GM12875 (cell line): ENCODE data around the gene UBE2D1.

ENCODE experiments used
- H3K4me3 ChIP-seq: one replicate; pipeline ENCODE4 v1.5.1; 2011; ENCODE audit warnings: low read depth, low read length, control low read depth
- TF ChIP-seq, protein P1 (sequence below): IDR thresholded peaks from 2 replicates; pipeline ENCODE4 v1.5.1; 2011; ENCODE audit warnings: low read depth, mild to moderate bottlenecking, control low read depth, inconsistent platforms, low read length, moderate library complexity, borderline replicate concordance; ENCODE audit not compliant: insufficient read depth

The UBE2D1 gene

DNA sequence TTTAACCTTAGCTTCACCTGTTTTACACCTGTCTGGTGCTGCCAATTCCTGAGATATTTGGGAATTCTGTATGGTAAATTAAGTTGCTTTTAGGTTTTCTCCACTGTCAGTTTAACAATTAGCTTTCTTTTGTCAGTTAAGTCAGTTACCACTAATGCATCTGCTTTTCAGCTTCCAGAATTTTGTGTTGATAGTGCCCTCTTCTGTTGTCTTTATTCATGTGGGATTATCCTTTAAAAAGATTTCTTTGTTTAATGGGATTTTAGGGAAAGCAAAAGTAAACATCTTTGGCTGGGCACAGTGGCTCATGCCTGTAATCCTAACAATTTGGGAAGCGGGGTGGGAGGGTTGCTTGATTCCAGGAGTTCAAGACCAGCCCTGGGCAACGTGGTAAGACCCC, 58.5 kb downstream of the UBE2D1 start:
- H3K4me3 ChIP-seq, result no peak overlapping the region
- TF ChIP-seq, protein P1, sequence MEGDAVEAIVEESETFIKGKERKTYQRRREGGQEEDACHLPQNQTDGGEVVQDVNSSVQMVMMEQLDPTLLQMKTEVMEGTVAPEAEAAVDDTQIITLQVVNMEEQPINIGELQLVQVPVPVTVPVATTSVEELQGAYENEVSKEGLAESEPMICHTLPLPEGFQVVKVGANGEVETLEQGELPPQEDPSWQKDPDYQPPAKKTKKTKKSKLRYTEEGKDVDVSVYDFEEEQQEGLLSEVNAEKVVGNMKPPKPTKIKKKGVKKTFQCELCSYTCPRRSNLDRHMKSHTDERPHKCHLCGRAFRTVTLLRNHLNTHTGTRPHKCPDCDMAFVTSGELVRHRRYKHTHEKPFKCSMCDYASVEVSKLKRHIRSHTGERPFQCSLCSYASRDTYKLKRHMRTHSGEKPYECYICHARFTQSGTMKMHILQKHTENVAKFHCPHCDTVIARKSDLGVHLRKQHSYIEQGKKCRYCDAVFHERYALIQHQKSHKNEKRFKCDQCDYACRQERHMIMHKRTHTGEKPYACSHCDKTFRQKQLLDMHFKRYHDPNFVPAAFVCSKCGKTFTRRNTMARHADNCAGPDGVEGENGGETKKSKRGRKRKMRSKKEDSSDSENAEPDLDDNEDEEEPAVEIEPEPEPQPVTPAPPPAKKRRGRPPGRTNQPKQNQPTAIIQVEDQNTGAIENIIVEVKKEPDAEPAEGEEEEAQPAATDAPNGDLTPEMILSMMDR, result no peak

DNA sequence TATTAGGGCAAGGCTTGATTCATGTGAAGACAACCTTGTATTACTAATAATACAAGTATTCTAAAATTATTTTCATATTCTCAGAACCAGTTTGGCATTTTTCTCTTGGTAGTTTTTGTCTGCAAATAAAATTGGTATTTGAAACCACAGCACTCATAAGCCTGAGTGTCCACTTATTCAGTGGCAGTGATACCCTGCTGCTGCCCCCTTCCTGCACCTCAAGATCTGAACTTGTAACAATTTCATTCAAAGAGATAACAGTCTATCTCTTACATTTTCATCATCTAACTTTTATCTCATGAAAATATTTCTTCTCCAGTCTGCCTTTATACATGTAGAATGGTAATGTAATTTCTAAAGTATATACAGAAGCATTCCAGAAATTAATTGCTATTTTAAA, 59.7 kb downstream of the UBE2D1 start:
- TF ChIP-seq, protein P1, result no peak
- no peak overlapping the region for H3K4me3 ChIP-seq

DNA sequence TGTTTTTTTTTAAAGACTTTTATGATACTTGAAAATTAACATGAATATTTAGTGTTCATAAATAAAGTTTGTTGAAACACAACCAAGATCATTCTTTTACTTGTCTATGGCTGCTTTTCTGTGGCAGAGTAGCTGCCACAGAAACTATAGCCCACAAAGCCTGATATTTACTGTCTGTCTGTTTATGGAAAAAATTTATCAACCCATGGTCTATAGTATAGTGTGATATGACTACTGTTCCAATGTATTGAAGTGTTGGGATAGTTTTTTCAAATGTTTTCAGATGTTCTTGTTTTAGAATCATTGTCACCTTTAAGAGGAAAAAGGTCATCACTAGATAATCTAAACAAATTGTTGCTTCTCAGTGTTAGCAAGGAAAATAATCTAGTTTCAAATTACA, 61.3 kb downstream of the UBE2D1 start:
- TF ChIP-seq, protein P1, result no peak
- no peak overlapping the region for H3K4me3 ChIP-seq

DNA sequence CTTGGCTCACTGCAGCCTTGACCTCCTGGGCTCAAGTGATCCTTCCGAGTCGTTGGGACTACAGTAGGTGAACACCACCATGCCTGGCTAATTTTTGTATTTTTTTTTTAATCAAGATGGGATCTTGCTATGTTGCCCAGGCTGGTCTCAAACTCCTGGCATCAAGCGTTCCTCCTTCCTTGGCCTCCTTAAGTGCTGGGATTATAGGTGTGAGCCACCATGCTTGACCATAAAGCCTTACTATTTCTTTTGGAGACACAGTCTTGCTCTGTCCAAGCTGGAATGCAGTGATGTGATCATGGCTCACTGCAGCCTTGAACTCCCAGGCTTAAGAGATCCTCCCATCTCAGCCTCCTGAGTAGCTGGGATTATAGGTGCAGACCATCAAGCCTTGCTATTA, 63.0 kb downstream of the UBE2D1 start:
- TF ChIP-seq, protein P1, result no peak
- H3K4me3 ChIP-seq, result no peak overlapping the region

DNA sequence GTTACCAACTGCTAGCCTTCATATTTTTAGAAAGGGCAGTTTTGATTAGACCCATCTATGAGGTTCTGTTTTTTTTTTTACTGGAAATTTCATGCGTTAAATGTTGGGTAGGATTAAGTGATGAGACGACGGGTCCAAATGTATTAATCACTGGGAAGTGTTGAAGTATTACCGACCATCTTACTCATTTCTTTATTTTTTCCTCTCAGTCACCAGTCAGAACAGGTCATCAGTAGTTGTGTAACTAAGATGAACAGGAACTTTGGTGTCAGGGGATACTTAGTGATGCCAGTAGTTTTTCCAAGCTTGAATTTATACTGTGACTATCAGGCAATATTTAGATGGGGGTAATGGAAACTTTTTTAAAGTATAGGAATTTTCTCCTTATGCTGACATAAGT, 64.6 kb downstream of the UBE2D1 start:
- TF ChIP-seq, protein P1, result no peak
- H3K4me3 ChIP-seq, result no peak overlapping the region

DNA sequence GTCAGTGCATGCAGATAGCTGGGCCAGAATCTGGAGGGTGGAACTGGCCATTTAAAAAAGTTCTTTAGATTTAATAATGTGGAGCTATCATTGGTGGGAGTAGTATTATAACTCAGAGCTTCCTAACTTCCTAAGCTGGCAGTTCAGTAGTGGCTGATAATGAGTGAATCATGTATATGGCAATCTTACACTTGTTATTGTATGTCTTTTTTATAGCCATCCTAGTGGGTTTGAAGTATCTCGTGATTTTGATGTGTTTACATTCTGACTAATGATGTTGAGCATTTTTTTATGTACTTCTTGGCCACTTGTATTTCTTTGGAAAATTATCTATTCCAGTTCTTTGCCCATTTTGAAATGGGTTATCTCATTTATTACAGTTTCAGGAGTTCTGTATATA, 65.8 kb downstream of the UBE2D1 start:
- H3K4me3 ChIP-seq, result no peak overlapping the region
- TF ChIP-seq, protein P1, result no peak

DNA sequence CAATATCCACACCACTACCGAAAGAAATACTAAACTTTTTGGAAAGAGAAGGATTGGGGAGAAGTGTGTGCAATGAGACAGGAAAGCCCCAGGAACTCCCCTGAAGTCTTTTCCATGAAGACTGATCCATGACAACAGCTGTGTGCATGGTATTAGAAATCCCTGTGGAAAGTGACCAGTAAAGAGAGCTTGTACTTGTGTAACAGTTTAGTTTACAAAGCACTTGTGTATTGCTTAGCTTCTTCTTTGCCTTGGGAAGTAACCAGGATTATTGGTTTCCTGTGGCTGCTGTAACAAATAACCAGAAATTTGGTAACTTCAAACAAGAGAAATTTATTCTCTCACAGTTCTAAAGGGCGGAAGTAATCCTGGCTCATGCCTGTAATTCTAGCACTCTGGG, 69.2 kb downstream of the UBE2D1 start:
- TF ChIP-seq, protein P1, result no peak
- H3K4me3 ChIP-seq, result no peak overlapping the region
